ENCODE measurements around the gene GSG1. TPM values are rescaled to one million over a fixed set of nuclear protein-coding genes. Genes with fewer than 3 reads are reported as not detected.

The GSG1 gene
- total RNA-seq, 1 experiment from 2014 or later, result 0.22 TPM

- H3T11ph ChIP-seq (ENCODE audit: low read length), result no peak overlapping the region
- peaks cover 6% of the 10 kb centered on the region for H3K27me3 Mint-ChIP-seq (ENCODE audit: low read depth)
- H4K91ac ChIP-seq (ENCODE audit: insufficient read length, low read depth, low read length), result peak overlapping the region; percentile 90
- no peak overlapping the region for H3K56ac ChIP-seq (ENCODE audit: insufficient read length, low read depth, low read length)
- no peaks in the 10 kb centered on the region for H3K9me3 Mint-ChIP-seq
- no CpG with 5 or more reads among the region's 10 CpGs for WGBS (ENCODE audit: extremely low coverage, insufficient read length, low lambda C conversion rate)
- no peaks in the 10 kb centered on the region; a peak in 1 of 7 replicates for H3K36me3 Mint-ChIP-seq (ENCODE audit: insufficient read depth in 1 of 3, low read depth in 3 of 3)
- peaks cover 11% of the 10 kb centered on the region for H3K23me2 ChIP-seq (ENCODE audit: insufficient read length, low read depth, low read length, poor library complexity, severe bottlenecking)
- no peak overlapping the region for H4K5ac ChIP-seq (ENCODE audit: insufficient read length, low read depth, low read length)
- no peaks in the 10 kb centered on the region for H3K27me3 ChIP-seq (ENCODE audit: insufficient read depth, low read length)
- peak overlapping the region; percentile 70 to 72 for H3K4me3 Mint-ChIP-seq
- H3K27ac Mint-ChIP-seq, result peak overlapping the region in 1 of 3 experiments; percentile 6; a peak in 2 of 7 replicates
- no peak overlapping the region for H4K8ac ChIP-seq (replicated peaks; ENCODE audit: insufficient read length, low read depth, low read length)
- no peak overlapping the region for H2BK5ac ChIP-seq (ENCODE audit: insufficient read length, low read length)
- no peak overlapping the region for H2BK12ac ChIP-seq (ENCODE audit: insufficient read length, low read depth, low read length)
- no peaks in the 10 kb centered on the region for H3K79me1 ChIP-seq (ENCODE audit: insufficient read depth, low read depth, low read length, poor library complexity, severe bottlenecking)
- no peaks in the 10 kb centered on the region for H4K20me1 ChIP-seq (ENCODE audit: control insufficient read depth, insufficient read depth, insufficient read length)
- DNase-seq, result no peak
- no peaks in the 10 kb centered on the region for H3K9me3 ChIP-seq (ENCODE audit: control insufficient read depth, low read depth, low read length)
- no peaks in the 10 kb centered on the region for H3K79me2 ChIP-seq (ENCODE audit: insufficient read depth, low read length)
- H3K27ac ChIP-seq (ENCODE audit: insufficient read length, low read depth, low read length), result no peak overlapping the region
- peak overlapping the region; percentile 50; the same call in 1 of the 2 replicates for H3K4ac ChIP-seq (ENCODE audit: low read depth, low read length)
- H3K14ac ChIP-seq (ENCODE audit: insufficient read depth, low read length), result peak overlapping the region; percentile 98
- no peak overlapping the region for H2AK5ac ChIP-seq (ENCODE audit: insufficient read length, low read length)
- no peak overlapping the region for H2BK15ac ChIP-seq (ENCODE audit: low read depth, low read length)
- H3K4me1 ChIP-seq (ENCODE audit: insufficient read depth, low read length), result peaks cover 9% of the 10 kb centered on the region; the same call in 1 of the 2 replicates
- H3K23ac ChIP-seq (ENCODE audit: insufficient read length, low read depth, low read length), result no peak overlapping the region
- H3K9ac ChIP-seq (ENCODE audit: extremely low read depth, insufficient read length, low read length), result peak overlapping the region; percentile 49
- no peak overlapping the region for H2AFZ ChIP-seq (ENCODE audit: low read length)
- H3K4me1 Mint-ChIP-seq, result peaks cover 36 to 40% of the 10 kb centered on the region in 2 experiments
- H3K4me2 ChIP-seq (ENCODE audit: insufficient read depth, insufficient read length, low read length), result peak overlapping the region; percentile 88
- no peak overlapping the region for H2BK20ac ChIP-seq (ENCODE audit: low read depth, low read length, poor library complexity, severe bottlenecking)
- H2BK120ac ChIP-seq (ENCODE audit: low read depth, low read length, poor library complexity, severe bottlenecking), result no peak overlapping the region
- peak overlapping the region; percentile 88 for H3K18ac ChIP-seq (ENCODE audit: insufficient read length, low read depth, low read length)
- no peak for TF ChIP-seq CTCF (conservative IDR thresholded peaks at IDR 0.05)
These were observed 1.6 kb downstream of the GSG1 start for GRCh38 chr12:13101821-13102375.
